Neutrophil (primary cell): ENCODE measurements around the gene C1GALT1C1L.

Source experiments
- H3K27ac ChIP-seq: fragments of 200-600 bp; sonication (generic); 2 replicates; pipeline ENCODE4 v1.5.1; 2016; ENCODE audit warnings: mild to moderate bottlenecking, moderate library complexity
- H3K27me3 ChIP-seq: fragments of 200-600 bp; sonication (generic); 2 replicates; pipeline ENCODE4 v1.6.0; 2016; ENCODE audit warnings: mild to moderate bottlenecking
- H3K36me3 ChIP-seq: fragments of 200-600 bp; sonication (generic); 2 replicates; pipeline ENCODE4 v1.5.1; 2017
- H3K4me1 ChIP-seq, 2 experiments: fragments of 200-600 bp in 1 of 2; sonication (generic) in 1 of 2; 1 replicate in 1 of 2; 2 replicates in 1 of 2; pipeline versions ENCODE4 v1.5.1 to v1.6.1; 2013 to 2016; ENCODE audit warnings: low read depth in 1 of 2, low read length in 1 of 2, mild to moderate bottlenecking in 1 of 2, moderate library complexity in 1 of 2; ENCODE audit not compliant: control insufficient read depth in 1 of 2, insufficient read depth in 1 of 2
- H3K4me3 ChIP-seq, 2 experiments: fragments of 200-600 bp in 1 of 2; sonication (generic) in 1 of 2; 1 replicate in 1 of 2; 2 replicates in 1 of 2; pipeline ENCODE4 v1.5.1; 2013 to 2016; ENCODE audit warnings: low read depth in 1 of 2, low read length in 1 of 2, mild to moderate bottlenecking in 1 of 2, moderate library complexity in 1 of 2
- H3K9me3 ChIP-seq: fragments of 200-600 bp; sonication (generic); 2 replicates; pipeline ENCODE4 v1.5.1; 2016
- CTCF ChIP-seq: fragments of 200-600 bp; sonication (generic); IDR thresholded peaks from 2 replicates; pipeline ENCODE4 v1.5.1; 2016; ENCODE audit warnings: antibody characterized with exemption

Gene C1GALT1C1L

GRCh38 chr2:43631618-43632317, 44.5 kb downstream of the C1GALT1C1L start:
- peaks cover 96% of the 10 kb centered on the region for H3K27me3 ChIP-seq
- peaks cover 2 to 3% of the 10 kb centered on the region in 2 experiments for H3K4me1 ChIP-seq
- TF ChIP-seq CTCF, result no peak
- no peaks in the 10 kb centered on the region for H3K9me3 ChIP-seq
- H3K27ac ChIP-seq, result no peak overlapping the region
- H3K4me3 ChIP-seq, result no peak overlapping the region
- H3K36me3 ChIP-seq, result no peaks in the 10 kb centered on the region
